H1 (cell line): ENCODE measurements around the gene DAB2IP. TPM values are rescaled to one million over a fixed set of nuclear protein-coding genes. Genes with fewer than 3 reads are reported as not detected.

Experiments used
- BRCA1 ChIP-seq: IDR thresholded peaks from 2 replicates; pipeline ENCODE4 v1.6.1; 2012; ENCODE audit warnings: low read depth, low read length, improper control_type of control experiment
- EZH2 ChIP-seq: fragments of 200-600 bp; sonication (generic); IDR thresholded peaks from 2 replicates; pipeline ENCODE4 v1.7.1; 2012; ENCODE audit warnings: low read depth, mild to moderate bottlenecking, moderate library complexity, low read length, inconsistent platforms; ENCODE audit not compliant: severe bottlenecking
- HDAC6 ChIP-seq: IDR thresholded peaks from one replicate; pipeline ENCODE4 v1.7.1; 2012; ENCODE audit warnings: low read depth, mild to moderate bottlenecking, inconsistent platforms, low read length, moderate library complexity
- TEAD4 ChIP-seq: IDR thresholded peaks from 2 replicates; pipeline ENCODE4 v1.6.1; 2012; ENCODE audit warnings: low read depth, low read length, inconsistent platforms, mixed read lengths
- polyA plus RNA-seq, 7 experiments: library from polyadenylated mRNA; depleted of rRNA in 3 of 7; stranded (reverse) in 5 of 7; unstranded in 2 of 7; fragments of >200 nt in 5 of 7; fragments of 200-250 nt in 2 of 7; gene quantifications; 1 replicate in 5 of 7; 2 replicates in 1 of 7; 4 replicates in 1 of 7; pipeline versions ENCODE4 v1.2.1 to v1.2.3, GENCODE V29; 2011 to 2013; ENCODE audit warnings: missing spikeins in 2 of 7, mixed read lengths in 2 of 7
- total RNA-seq: library from RNA; stranded (reverse); fragmentation: NEBNext Ultra II Directional; extraction: Animal tissue kit (Norgen Biotek cat#: 25700); gene quantifications from 2 replicates; pipeline ENCODE4 v1.2.1, GENCODE V29; 2021

The DAB2IP gene
- total and polyA plus RNA-seq, 2 of the 8 experiments (the other 6 are each of a cell fraction or from before 2014, with no cell fraction given), result 19.7 to 39.5 TPM

- TF ChIP-seq BRCA1 (no peak), EZH2 (no peak), TEAD4 (no peak), HDAC6 (no peak)
- TF ChIP-seq, all 59 proteins: peak for 0
Measured at GRCh38 chr9:121660876-121661275, 9.4 kb downstream of the DAB2IP start (continued).
